Keratinocyte (primary cell): ENCODE data around the gene ZBTB45. TPM values are rescaled to one million over a fixed set of nuclear protein-coding genes. Genes with fewer than 3 reads are reported as not detected.

Experiments used
- DNase-seq: peaks from one replicate; pipeline ENCODE4 v3.0.0-alpha.2; 2011; ENCODE audit warnings: low read depth, missing footprints, low spot score
- FAIRE-seq: peaks from 2 replicates; lab custom pipeline; 2011; peaks lifted over from hg19 to GRCh38; lab: Jason Lieb, UNC
- H2AFZ ChIP-seq: 2 replicates; pipeline ENCODE4 v1.6.0; 2012; ENCODE audit warnings: low read length, control low read depth, inconsistent platforms; ENCODE audit not compliant: control insufficient read depth
- H3K27ac ChIP-seq: 2 replicates; pipeline ENCODE4 v1.5.1; 2011; ENCODE audit warnings: low read length; ENCODE audit not compliant: control insufficient read depth, insufficient read depth
- H3K27me3 ChIP-seq: 3 replicates; pipeline ENCODE4 v1.6.0; 2011; ENCODE audit warnings: low read length; ENCODE audit not compliant: control insufficient read depth, insufficient read depth; ENCODE audit errors: extremely low read depth
- H3K36me3 ChIP-seq, 2 experiments: 2 replicates in 1 of 2; 3 replicates in 1 of 2; pipeline ENCODE4 v1.5.1; 2011; ENCODE audit warnings: low read length in 2 of 2, mild to moderate bottlenecking in 1 of 2; ENCODE audit not compliant: control insufficient read depth in 2 of 2, insufficient read depth in 2 of 2; ENCODE audit errors: extremely low read depth in 1 of 2
- H3K4me1 ChIP-seq: 3 replicates; pipeline ENCODE4 v1.5.1; 2011; ENCODE audit warnings: low read length; ENCODE audit not compliant: control insufficient read depth, insufficient read depth; ENCODE audit errors: extremely low read depth
- H3K4me2 ChIP-seq: 3 replicates; pipeline ENCODE4 v1.6.0; 2011; ENCODE audit warnings: low read depth, low read length; ENCODE audit not compliant: control insufficient read depth, insufficient read depth; ENCODE audit errors: extremely low read depth
- H3K4me3 ChIP-seq, 3 experiments: fragments of 200-600 bp in 1 of 3; sonication (generic) in 1 of 3; 2 replicates in 2 of 3; 3 replicates in 1 of 3; pipeline ENCODE4 v1.5.1; 2011 to 2016; ENCODE audit warnings: low read length in 3 of 3, mild to moderate bottlenecking in 3 of 3, control low read depth in 2 of 3, inconsistent platforms in 1 of 3, low read depth in 1 of 3, mixed read lengths in 1 of 3, mixed run types in 1 of 3, moderate library complexity in 1 of 3; ENCODE audit not compliant: control insufficient read depth in 2 of 3, insufficient read depth in 2 of 3; ENCODE audit errors: extremely low read depth in 1 of 3
- H3K79me2 ChIP-seq: 2 replicates; pipeline ENCODE4 v1.6.0; 2012; ENCODE audit warnings: low read length; ENCODE audit not compliant: control insufficient read depth, insufficient read depth
- H3K9ac ChIP-seq: 3 replicates; pipeline ENCODE4 v1.6.0; 2011; ENCODE audit warnings: low read length; ENCODE audit not compliant: control insufficient read depth, insufficient read depth; ENCODE audit errors: extremely low read depth
- H3K9me1 ChIP-seq: 3 replicates; pipeline ENCODE4 v1.6.0; 2011; ENCODE audit warnings: low read length; ENCODE audit not compliant: control insufficient read depth, insufficient read depth; ENCODE audit errors: extremely low read depth
- H3K9me3 ChIP-seq: 2 replicates; pipeline ENCODE4 v1.5.1; 2012; ENCODE audit warnings: low read depth, low read length; ENCODE audit not compliant: control insufficient read depth
- H4K20me1 ChIP-seq: 3 replicates; pipeline ENCODE4 v1.6.0; 2011; ENCODE audit warnings: low read length; ENCODE audit not compliant: control insufficient read depth, insufficient read depth; ENCODE audit errors: extremely low read depth
- CTCF ChIP-seq, 3 experiments: IDR thresholded peaks in 1 of 3; conservative IDR thresholded peaks in 1 of 3; optimal IDR thresholded peaks in 1 of 3; 2 replicates in 2 of 3; 3 replicates in 1 of 3; pipeline versions ENCODE3 to v1.5.1; 2011; ENCODE audit warnings: low read length in 3 of 3, mild to moderate bottlenecking in 3 of 3, moderate library complexity in 2 of 3, control low read depth in 1 of 3, inconsistent platforms in 1 of 3; ENCODE audit not compliant: insufficient read depth in 2 of 3; ENCODE audit errors: extremely low read depth in 1 of 3
- EZH2 ChIP-seq: IDR thresholded peaks from one replicate; pipeline ENCODE4 v1.6.1; 2012; ENCODE audit warnings: inconsistent platforms, mild to moderate bottlenecking, low read length, moderate library complexity
- dilution Hi-C: fragments of 300-500 bp; cut with MboI; formaldehyde crosslinking; loops from one replicate; pipeline ENCODE4 v1.7.0; 2020; ENCODE audit warnings: low sequenced_read_pairs; ENCODE audit not compliant: extremely low pct_ligation_motif_present
- polyA plus RNA-seq, 5 experiments: library from polyadenylated mRNA; depleted of rRNA in 3 of 5; stranded (reverse) in 3 of 5; stranded (forward) in 1 of 5; unstranded in 1 of 5; fragments of >200 nt; gene quantifications; 1 replicate in 1 of 5; 2 replicates in 3 of 5; 3 replicates in 1 of 5; pipeline versions ENCODE4 v1.2.1 to v1.2.3, GENCODE V29; 2011 to 2012; ENCODE audit warnings: missing spikeins in 2 of 5, low read depth in 1 of 5, low replicate concordance in 1 of 5

ZBTB45 gene
- polyA plus RNA-seq, 1 donor (not counting 4 experiments of a cell fraction or from before 2014, with no cell fraction given) = 3.1 TPM

GRCh38 chr19:58552655-58553054, 33.0 kb upstream of the ZBTB45 start:
- Histone ChIP-seq H3K4me2 (no peak overlapping the region), H3K36me3 (peaks cover 51 to 61% of the 10 kb centered on the region in 2 experiments), H3K9me1 (peaks cover 2% of the 10 kb centered on the region), H3K9me3 (no peaks in the 10 kb centered on the region), H3K27ac (no peak overlapping the region), H3K4me3 (no peak overlapping the region), H3K4me1 (peaks cover 27% of the 10 kb centered on the region), H4K20me1 (peaks cover 24% of the 10 kb centered on the region), H3K27me3 (no peaks in the 10 kb centered on the region), H3K79me2 (peaks cover 69% of the 10 kb centered on the region), H2AFZ (no peak overlapping the region), H3K9ac (no peak overlapping the region)
- no peak for TF ChIP-seq CTCF (optimal IDR thresholded peaks at IDR 0.05 in 1 of 3, IDR thresholded peaks at IDR 0.05 in 1 of 3, conservative IDR thresholded peaks at IDR 0.05 in 1 of 3; ENCODE audit: extremely low read depth in 1 of 3, insufficient read depth in 2 of 3, low read length in 3 of 3)
- no peak for TF ChIP-seq EZH2
- no peak for FAIRE-seq
- dilution Hi-C loops = no loop called here
- no peak for DNase-seq

- H3K4me1 ChIP-seq = peaks cover 22% of the 10 kb centered on the region
These were observed 32.2 kb upstream of the ZBTB45 start for GRCh38 chr19:58551577-58552471.

More at GRCh38 chr19:58551577-58552471, 32.2 kb upstream of the ZBTB45 start:
- Histone ChIP-seq H3K27ac (no peak overlapping the region), H3K4me3 (no peak overlapping the region), H3K9me1 (peaks cover 5% of the 10 kb centered on the region), H3K9ac (no peak overlapping the region), H3K36me3 (peaks cover 56 to 59% of the 10 kb centered on the region in 2 experiments), H3K79me2 (peaks cover 69% of the 10 kb centered on the region), H3K27me3 (no peaks in the 10 kb centered on the region), H4K20me1 (peaks cover 31% of the 10 kb centered on the region), H2AFZ (no peak overlapping the region), H3K9me3 (no peaks in the 10 kb centered on the region), H3K4me2 (no peak overlapping the region)
- no peak for DNase-seq
- no peak for FAIRE-seq
- dilution Hi-C loops = no loop called here
- TF ChIP-seq EZH2 (no peak), CTCF (optimal IDR thresholded peaks at IDR 0.05 in 1 of 3, IDR thresholded peaks at IDR 0.05 in 1 of 3, conservative IDR thresholded peaks at IDR 0.05 in 1 of 3; ENCODE audit: extremely low read depth in 1 of 3, insufficient read depth in 2 of 3, low read length in 3 of 3) (no peak)
